ENCODE results near the gene PCBP3. TPM values are rescaled to one million over a fixed set of nuclear protein-coding genes. Genes with fewer than 3 reads are reported as not detected.

The PCBP3 gene
- total and polyA plus RNA-seq, 2 of the 8 experiments (the other 6 are each of a cell fraction or from before 2014, with no cell fraction given), result 3.5 to 6.3 TPM

DNA sequence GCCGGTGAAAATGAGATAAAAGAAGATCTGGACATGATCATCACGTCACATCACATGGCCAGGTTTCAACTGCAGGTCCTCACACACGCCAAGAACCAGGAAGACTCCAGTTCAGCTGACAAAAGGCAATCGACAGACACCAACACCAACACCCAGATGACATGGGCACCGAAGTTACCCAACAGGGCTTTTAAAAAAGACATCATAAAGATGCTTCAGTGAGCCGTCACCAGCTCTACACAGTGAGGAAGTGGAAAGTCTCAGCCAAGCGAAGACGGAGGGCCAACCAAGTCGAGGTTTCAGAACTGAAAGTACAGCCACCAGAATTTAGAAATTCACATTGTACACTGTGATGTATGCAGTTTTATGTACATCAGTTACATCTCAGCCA lies 183.8 kb downstream of the PCBP3 start (continued):
- TF ChIP-seq RAD21 (IDR thresholded peaks at IDR 0.05 in 1 of 2, conservative IDR thresholded peaks at IDR 0.05 in 1 of 2; ENCODE audit: low read depth in 2 of 2, low read length in 2 of 2) (no peak), SRF (IDR thresholded peaks at IDR 0.05; ENCODE audit: low read depth, low read length) (no peak), CBX5 (IDR thresholded peaks at IDR 0.05; ENCODE audit: low read depth, low read length) (no peak), CHD1 (IDR thresholded peaks at IDR 0.05; ENCODE audit: low read depth, low read length) (no peak), SUZ12 (IDR thresholded peaks at IDR 0.05; ENCODE audit: low read length) (no peak), NANOG (IDR thresholded peaks at IDR 0.05; ENCODE audit: insufficient read depth, low read depth, low read length, poor library complexity, severe bottlenecking) (no peak), CEBPB (IDR thresholded peaks at IDR 0.05; ENCODE audit: low read depth, low read length) (no peak)
- TF ChIP-seq, protein P1, sequence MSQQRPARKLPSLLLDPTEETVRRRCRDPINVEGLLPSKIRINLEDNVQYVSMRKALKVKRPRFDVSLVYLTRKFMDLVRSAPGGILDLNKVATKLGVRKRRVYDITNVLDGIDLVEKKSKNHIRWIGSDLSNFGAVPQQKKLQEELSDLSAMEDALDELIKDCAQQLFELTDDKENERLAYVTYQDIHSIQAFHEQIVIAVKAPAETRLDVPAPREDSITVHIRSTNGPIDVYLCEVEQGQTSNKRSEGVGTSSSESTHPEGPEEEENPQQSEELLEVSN (IDR thresholded peaks at IDR 0.05), result no peak
